Measurements from ENCODE around the gene DUSP18.

Gene DUSP18

GRCh38 chr22:30667494-30668385 is at the start of gene DUSP18:
DUSP18 (minus strand) TSS chr22:30667875; CDS start chr22:30664003, 3,872 bp downstream.
- peak; percentile 86 to 93 (median 90) for DNase-seq (ENCODE audit: low read depth in 4 of 4, low spot score in 1 of 4)

GRCh38 chr22:30714062-30714461 is 46.4 kb upstream of the DUSP18 start:
- DNase-seq (ENCODE audit: low read depth in 4 of 4, low spot score in 1 of 4): no peak

- no peak for DNase-seq (ENCODE audit: low read depth in 4 of 4, low spot score in 1 of 4)
These were observed 44.4 kb upstream of the DUSP18 start for GRCh38 chr22:30712094-30712493.

GRCh38 chr22:30709980-30710379 is 42.3 kb upstream of the DUSP18 start:
- DNase-seq (ENCODE audit: low read depth in 4 of 4, low spot score in 1 of 4): peak in 2 of 4 experiments; percentile 11 to 25

- no peak for DNase-seq (ENCODE audit: low read depth in 4 of 4, low spot score in 1 of 4)
These were observed 38.3 kb upstream of the DUSP18 start for GRCh38 chr22:30705710-30706651.

GRCh38 chr22:30704978-30705377 is 37.3 kb upstream of the DUSP18 start:
- DNase-seq (ENCODE audit: low read depth in 4 of 4, low spot score in 1 of 4): no peak

- DNase-seq (ENCODE audit: low read depth in 4 of 4, low spot score in 1 of 4): no peak
These were observed 35.2 kb upstream of the DUSP18 start for GRCh38 chr22:30702856-30703255.

- DNase-seq (ENCODE audit: low read depth in 4 of 4, low spot score in 1 of 4): no peak
These were observed 34.2 kb upstream of the DUSP18 start for GRCh38 chr22:30701872-30702271.

- DNase-seq (ENCODE audit: low read depth in 4 of 4, low spot score in 1 of 4): no peak
These were observed 30.3 kb upstream of the DUSP18 start for GRCh38 chr22:30697975-30698374.

- no peak for DNase-seq (ENCODE audit: low read depth in 4 of 4, low spot score in 1 of 4)
These were observed 28.4 kb upstream of the DUSP18 start for GRCh38 chr22:30695871-30696655.

- no peak for DNase-seq (ENCODE audit: low read depth in 4 of 4, low spot score in 1 of 4)
These were observed 27.7 kb upstream of the DUSP18 start for GRCh38 chr22:30695351-30695851.

- peak in 1 of 4 experiments; percentile 12 for DNase-seq (ENCODE audit: low read depth in 4 of 4, low spot score in 1 of 4)
These were observed 27.1 kb upstream of the DUSP18 start, which contains the start of gene OSBP2 for GRCh38 chr22:30694640-30695350. OSBP2 (plus strand) TSS chr22:30694874; CDS start chr22:30694910, 36 bp downstream.

GRCh38 chr22:30694171-30694639 is 26.5 kb upstream of the DUSP18 start:
- DNase-seq (ENCODE audit: low read depth in 4 of 4, low spot score in 1 of 4): peak; percentile 11 to 45 (median 24)

- no peak for DNase-seq (ENCODE audit: low read depth in 4 of 4, low spot score in 1 of 4)
These were observed 23.5 kb upstream of the DUSP18 start for GRCh38 chr22:30691204-30691603.

- no peak for DNase-seq (ENCODE audit: low read depth in 4 of 4, low spot score in 1 of 4)
These were observed 21.9 kb upstream of the DUSP18 start for GRCh38 chr22:30689622-30690021.

GRCh38 chr22:30687358-30687757 is 19.7 kb upstream of the DUSP18 start:
- DNase-seq (ENCODE audit: low read depth in 4 of 4, low spot score in 1 of 4): no peak

GRCh38 chr22:30685178-30685577 is 17.5 kb upstream of the DUSP18 start:
- no peak for DNase-seq (ENCODE audit: low read depth in 4 of 4, low spot score in 1 of 4)

- DNase-seq (ENCODE audit: low read depth in 4 of 4, low spot score in 1 of 4): no peak
These were observed 14.2 kb upstream of the DUSP18 start for GRCh38 chr22:30681831-30682230.

- no peak for DNase-seq (ENCODE audit: low read depth in 4 of 4, low spot score in 1 of 4)
These were observed 13.5 kb upstream of the DUSP18 start for GRCh38 chr22:30680991-30681770.
